ENCODE data around the gene UBAP2L.
"Not testable (repeated sequence)": the region's sequence is repeated elsewhere in the genome, so short reads cannot be mapped to it uniquely, and the experiment has no call there.

Gene UBAP2L

DNA sequence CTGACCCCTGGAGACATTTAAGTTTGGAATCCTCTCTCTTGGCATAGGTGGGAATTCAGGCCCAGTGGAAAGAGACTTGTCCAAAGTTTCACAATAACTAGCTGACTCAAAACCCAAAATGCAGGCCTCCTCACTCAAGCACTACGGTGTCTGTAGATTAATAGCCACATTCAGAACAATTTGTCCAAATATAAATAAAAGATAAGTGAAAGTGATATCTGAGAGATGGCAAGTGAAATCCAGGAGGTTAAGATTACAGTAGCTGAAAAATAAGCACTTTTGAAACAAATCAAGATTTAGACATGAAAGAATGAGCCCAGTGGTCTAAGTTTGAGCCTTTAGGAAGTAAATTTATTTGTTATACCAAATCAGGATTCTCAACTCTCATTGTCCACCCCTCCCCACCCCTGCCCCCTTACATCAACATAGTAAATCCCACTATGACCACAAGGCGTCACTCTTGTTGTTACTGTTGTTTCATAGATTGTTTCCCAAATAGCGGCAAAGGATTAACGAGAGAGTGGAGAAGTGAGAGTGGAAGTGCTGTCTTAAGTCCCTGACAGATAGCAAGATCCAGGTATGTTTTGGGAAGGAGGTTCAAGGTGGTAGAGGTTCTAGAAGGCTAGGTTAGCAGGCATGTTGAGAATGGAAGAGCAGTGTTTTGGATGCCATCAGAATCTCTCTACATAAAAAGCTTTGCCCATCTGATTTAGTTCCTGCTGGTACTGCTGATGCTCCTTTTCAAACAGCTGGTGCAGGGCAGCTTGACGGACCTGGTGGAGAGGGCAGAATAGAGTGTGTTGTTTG, 21.8 kb upstream of the UBAP2L start:
- DNase-seq: peak in 1 of 2 donors; percentile 41

DNA sequence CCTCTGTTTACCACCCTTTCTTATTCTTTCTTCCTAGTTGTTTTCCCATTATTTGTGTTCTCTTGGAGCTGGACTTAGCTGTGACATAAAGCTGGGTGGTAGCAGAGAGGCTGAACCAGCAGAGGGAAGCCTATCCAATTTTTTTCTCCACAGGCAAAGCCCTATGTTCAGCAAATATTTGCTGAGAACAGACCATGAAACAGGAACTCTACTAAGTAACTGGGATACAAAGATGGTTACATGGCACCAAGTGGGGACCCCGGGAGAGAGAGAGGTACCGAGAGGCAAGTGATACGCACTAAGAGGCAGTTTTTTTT, 21.2 kb upstream of the UBAP2L start:
- no peak for DNase-seq

DNA sequence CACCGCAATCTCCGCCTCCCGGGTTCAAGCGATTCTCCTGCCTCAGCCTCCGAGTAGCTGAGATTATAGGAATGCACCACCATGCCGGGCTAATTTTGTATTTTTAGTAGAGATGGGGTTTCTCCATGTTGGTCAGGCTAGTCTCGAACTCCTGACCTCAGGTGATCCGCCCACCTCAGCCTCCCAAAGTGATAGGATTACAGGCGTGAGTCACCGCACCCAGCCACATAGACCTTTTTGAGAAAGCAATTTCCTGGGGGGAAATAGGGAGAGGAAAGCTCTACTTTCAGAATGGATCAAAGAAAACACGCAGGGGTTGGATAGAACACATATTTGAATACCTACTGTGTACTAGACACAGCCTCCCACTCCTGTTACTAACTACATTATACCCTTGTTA, 15.0 kb upstream of the UBAP2L start:
- DNase-seq: not testable (repeated sequence)

GRCh38 chr1:154206196-154206595, 14.6 kb upstream of the UBAP2L start, which contains the start of gene CFAP141:
Gene CFAP141 (minus strand): TSS chr1:154206333. CDS start chr1:154206307, 26 bp downstream.
- no peak for DNase-seq

DNA sequence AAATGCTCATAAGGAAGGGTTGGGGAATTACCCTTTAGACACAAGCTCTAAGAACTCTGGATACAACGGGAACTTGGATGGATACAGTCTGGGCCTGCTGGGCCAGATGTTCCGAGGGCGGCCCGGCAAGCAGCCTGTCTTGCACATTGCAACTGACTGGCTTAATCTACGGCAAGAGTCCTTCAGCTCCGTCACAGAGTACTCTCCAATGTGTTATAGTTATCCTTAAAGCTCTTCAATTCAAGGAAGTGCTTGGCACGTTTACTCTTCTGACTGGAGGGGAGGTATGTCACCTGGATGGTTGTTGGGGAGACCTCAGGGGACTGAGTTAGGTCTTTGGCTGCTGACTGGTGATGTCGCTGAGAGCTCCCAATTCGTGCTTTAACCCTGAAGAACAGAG, 13.5 kb upstream of the UBAP2L start:
- DNase-seq: no peak

DNA sequence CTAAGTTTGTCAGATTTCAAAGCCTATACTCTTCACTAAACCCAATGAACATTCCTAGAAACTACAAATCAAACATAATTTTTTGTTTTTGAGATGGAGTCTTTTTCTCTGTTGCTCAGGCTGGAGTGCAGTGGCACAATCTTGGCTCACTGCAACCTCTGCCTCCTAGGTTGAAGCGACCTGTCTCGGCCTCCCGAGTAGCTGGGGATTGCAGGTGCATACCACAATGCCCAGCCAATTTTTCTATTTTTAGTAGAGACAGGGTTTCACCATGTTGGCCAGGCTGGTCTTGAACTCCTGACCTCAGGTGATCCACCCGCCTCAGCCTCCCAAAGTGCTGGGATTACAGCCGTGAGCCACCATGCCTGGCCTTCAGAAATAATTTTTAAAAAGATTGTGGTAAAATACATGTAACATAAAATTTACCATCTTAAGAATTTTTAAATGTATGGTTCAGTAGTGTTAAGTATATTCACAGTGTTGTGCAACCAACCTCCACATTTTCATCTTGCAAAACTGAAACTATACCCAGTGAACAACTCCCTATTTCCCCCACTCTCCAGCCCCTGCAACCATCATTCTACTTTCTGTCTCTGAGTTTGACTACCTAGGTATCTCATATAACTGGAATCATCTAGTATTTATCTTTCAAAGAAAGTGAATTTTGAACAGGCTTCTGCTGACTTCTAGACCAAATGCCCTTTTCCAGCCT, 11.9 kb upstream of the UBAP2L start:
- no peak for DNase-seq

GRCh38 chr1:154212083-154212482, 8.7 kb upstream of the UBAP2L start:
- DNase-seq: no peak

DNA sequence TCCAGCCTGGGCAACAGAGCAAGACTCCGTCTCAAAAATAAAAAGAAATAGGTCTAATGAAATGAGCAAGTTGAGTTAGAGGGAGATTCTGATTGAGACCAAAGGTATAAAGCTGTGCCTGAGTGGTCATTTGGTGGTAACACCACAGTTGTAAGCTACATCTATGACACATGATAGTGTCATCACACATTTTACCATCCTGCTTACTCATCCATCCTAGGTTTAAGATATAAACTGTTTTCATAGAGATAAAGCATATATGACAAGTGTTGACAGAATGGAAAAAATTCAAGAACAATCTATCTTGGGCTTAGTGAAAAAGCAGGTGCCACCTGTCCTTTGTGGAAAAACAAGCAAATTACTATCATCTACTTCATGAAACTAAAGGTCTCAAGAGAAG, 7.5 kb upstream of the UBAP2L start:
- DNase-seq: no peak

- DNase-seq: no peak
These were observed 2.2 kb upstream of the UBAP2L start for GRCh38 chr1:154218545-154218944.

DNA sequence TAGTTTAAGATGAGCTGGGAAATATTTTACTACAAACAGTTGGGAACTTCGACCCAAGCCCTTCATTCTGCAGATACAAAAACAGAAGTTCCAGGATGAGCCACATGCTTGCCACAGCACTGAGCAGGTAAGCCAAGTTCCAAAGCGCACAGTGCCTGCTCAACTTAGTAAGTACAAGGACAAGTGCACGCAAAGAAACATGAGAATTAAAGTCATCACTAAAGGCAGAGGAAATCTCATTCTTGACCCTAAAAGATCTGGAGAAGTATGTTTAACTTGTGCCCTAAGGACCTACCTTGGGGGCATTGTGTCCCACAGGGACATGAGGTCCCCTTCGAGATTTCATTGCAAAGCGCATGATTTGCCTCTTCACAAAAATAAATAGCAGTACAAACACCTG, 1.2 kb upstream of the UBAP2L start:
- DNase-seq: no peak

DNA sequence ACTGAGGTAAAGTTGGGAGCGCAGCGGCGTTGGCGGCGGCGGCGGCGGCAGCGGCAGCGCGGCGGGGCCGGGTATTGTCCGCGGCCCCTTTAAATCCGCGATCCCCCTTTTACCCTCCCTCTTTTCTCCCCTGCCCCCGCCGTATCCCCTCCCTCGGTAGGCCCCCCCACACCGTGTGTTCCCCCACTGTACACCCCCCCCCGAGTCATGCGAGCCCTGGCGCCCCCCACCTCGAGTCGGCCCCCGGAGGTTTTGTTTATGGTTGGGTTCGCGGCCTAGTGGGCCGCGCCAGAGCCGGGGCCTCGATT, 169 bp downstream of the UBAP2L start:
- DNase-seq: no peak

DNA sequence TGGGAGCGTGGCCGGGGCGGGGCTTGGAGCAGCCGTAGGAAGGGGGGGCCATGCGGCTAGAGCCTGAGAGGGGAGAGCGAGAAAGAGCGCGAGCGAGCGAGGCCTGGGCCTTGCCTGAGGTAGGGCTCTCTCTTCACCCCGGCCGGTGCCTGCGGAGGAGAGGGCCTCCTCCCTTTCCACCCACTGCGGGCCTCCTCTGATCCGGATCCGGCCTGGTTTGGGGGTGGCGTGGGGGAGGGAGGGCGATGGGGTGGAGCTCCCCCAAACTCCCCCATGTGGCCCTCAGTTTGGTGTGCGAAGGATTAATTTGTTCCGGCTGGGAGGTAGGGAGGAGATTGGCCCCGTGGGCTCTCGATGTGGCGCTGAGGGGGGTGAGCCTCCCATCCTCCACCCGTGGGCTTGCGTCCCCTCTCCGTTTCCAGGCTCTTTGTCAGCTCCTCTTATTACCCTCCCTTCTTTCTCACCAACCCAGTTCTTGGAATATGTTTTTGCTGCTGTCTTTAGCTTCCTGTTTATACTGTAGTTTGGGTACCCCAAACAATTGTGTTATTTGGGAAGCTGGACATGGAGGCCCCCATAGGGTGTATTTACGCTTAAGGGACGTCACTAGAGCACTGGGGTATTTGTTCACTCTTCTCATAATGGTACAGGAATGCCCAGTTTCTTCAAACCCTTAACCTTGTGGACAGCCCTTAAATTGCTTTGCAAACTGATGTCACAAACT, 685 bp downstream of the UBAP2L start:
- peak; percentile 48 to 49 for DNase-seq

GRCh38 chr1:154222518-154222917, 1.8 kb downstream of the UBAP2L start:
- DNase-seq: no peak

GRCh38 chr1:154222918-154223317, 2.2 kb downstream of the UBAP2L start:
- DNase-seq: no peak

DNA sequence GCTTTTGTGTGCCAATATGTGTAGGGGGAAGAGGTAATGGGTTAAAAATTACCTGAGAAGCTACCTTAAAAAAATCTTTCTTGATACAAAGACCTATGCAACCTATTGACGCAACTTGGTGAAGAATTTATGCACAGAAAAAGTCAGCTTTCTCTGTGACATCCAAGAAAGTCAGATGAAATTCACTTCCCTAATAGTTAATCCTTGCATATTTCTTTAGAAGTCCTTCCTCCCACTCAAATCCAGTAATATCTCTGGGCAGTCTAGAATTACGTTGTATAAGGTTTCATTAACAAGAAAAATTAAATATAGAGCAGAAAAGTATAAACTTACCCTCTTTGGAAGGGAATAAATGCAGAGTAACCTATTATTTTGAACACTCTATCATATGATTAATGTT, 2.9 kb downstream of the UBAP2L start:
- DNase-seq: no peak

GRCh38 chr1:154225370-154225769, 4.6 kb downstream of the UBAP2L start:
- DNase-seq: no peak

DNA sequence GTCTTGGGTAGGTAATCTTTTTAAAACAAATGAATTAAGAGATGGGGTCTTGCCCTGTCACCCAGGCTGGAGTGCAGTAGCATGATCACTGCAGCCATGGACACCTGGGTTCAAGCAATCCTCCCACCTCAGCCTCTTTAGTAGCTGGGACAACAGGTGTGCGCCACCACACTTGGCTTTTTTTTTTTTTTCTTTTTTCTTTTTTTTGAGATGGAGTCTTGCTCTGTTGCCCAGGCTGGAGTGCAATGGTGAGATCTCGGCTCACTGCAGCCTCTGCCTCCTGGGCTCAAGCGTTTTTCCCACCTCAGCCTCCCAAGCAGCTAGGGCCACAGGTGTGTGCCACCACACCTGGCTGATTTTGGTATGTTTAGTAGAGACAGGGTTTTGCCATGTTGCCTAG, 10.4 kb downstream of the UBAP2L start:
- DNase-seq: not testable (repeated sequence)

- DNase-seq: not testable (repeated sequence)
These were observed 12.4 kb downstream of the UBAP2L start for GRCh38 chr1:154233127-154233526.

- DNase-seq: no peak
These were observed 16.1 kb downstream of the UBAP2L start for GRCh38 chr1:154236855-154237254.

DNA sequence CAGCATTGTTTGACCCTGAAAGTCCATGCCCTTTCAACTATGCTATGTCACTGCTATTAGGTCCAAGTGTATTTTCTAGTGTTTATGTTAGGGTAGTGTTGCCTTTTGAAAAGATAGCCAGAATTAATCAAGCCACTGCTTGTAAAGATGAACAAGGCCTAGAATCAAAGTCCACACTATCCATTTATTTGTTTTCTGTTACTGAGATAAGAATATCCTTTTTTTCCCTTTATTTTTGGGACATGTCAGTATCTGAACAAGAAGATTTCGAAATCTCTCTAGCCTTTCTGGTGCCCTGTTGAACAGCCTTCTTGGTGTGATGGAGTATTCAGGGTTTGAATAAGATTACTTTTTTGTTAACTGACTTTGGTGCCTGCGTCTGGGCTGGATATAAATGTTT, 16.7 kb downstream of the UBAP2L start:
- no peak for DNase-seq

DNA sequence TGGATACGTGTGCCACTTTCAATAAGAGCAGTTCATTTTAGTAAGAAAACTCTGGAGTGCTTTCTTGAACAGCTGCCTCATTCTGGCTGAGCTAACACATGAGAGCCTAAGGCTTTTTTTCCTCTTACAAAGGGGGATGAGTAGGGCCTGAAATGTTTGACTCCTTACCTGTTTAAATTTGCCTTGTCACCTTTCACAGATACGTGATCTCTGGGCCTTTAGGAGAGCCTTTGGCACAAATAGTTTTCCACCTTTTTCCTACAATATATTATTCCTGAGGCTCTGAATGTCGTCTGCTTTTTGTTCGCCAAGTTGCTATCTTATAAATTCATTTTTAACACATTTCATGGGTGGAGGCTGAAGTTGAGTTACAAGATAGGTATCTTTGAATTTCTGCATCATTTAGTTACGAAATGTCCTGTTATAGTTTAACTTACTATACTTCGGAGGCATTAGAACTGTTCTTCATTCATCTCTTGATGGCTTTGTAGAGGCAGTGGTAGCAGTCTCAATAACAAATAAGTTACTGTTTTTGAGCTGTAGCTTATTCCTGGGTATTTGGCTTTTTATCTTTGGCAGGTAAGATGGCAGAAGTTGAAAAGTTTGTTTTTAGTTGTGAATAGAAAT, 17.2 kb downstream of the UBAP2L start:
- no peak for DNase-seq

DNA sequence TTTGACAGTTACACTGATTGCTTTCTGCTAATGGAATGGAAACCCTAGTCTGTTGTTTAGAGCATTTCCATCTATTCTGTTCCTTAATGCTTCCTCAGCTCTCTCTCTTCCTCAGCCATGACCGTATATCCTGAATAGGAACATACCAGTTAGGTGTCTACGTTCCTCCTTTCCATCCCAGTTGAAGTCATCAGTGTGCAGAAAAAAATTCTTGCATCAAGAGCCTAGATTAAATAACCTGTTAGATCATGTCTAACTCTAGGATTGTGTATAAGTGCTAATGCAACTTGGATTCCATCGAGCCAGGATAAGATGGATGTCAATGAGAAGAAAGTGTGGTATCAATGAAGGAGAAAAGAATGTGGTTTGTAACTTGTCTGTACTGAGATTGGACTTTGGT, 18.7 kb downstream of the UBAP2L start:
- no peak for DNase-seq

DNA sequence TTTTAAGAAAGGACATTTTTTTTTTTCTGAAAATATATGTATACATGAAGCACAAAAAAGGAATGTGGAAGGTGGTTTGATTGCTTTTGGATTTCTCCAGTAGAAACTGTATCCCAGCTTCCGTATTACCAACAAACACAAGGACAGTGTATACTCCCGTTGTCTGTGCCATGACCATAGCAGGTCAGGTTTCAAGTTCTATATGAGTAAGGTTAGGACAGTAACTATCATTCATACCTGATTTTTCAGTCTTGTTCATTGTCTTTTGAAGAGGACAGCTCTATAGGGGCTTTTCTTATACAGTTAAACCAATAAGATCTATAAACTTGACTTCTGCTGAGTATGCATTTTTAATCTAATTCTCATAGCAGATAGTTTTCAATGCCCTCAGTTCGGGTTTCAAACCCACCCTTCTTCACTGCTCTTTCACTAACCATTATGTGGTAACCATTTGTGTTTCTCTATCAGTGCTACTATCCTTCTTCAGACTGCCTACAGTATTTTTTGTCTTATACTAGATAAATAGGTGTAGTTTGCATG, 19.6 kb downstream of the UBAP2L start:
- DNase-seq: no peak

Measured in stimulated activated CD4-positive, alpha-beta T cell treated with anti-CD3 and anti-CD28 coated beads, Interleukin-2, amount 100 ng/mL, for 48 hours (primary cell).